Progenitor cell of endocrine pancreas (in vitro differentiated cells): Measurements from ENCODE around the gene NR1H4. TPM values are rescaled to one million over a fixed set of nuclear protein-coding genes. Genes with fewer than 3 reads are reported as not detected.
A peak's percentile ranks its signal among the peaks of the same experiment; 100 is the strongest.

Experiments
- DNase-seq: peaks from one replicate; pipeline ENCODE4 v3.0.0; 2021; ENCODE audit warnings: low spot score; ENCODE audit not compliant: unreplicated experiment
- H3K27ac Mint-ChIP-seq: 2 replicates; pipeline ENCODE4 v1.8.0; 2021; ENCODE audit warnings: mild to moderate bottlenecking, moderate library complexity, mixed read lengths
- H3K27me3 Mint-ChIP-seq: 2 replicates; pipeline ENCODE4 v1.8.0; 2021; ENCODE audit warnings: mixed read lengths
- H3K36me3 Mint-ChIP-seq: 2 replicates; pipeline ENCODE4 v1.8.0; 2022; ENCODE audit warnings: mixed read lengths; ENCODE audit not compliant: insufficient read depth
- H3K4me1 Mint-ChIP-seq: 2 replicates; pipeline ENCODE4 v1.8.0; 2021; ENCODE audit warnings: low read depth, mixed read lengths
- H3K4me3 Mint-ChIP-seq: 2 replicates; pipeline ENCODE4 v1.8.0; 2021; ENCODE audit warnings: low read depth, mild to moderate bottlenecking, moderate library complexity, mixed read lengths
- H3K9me3 Mint-ChIP-seq: 2 replicates; pipeline ENCODE4 v1.8.0; 2021; ENCODE audit warnings: low read depth, mixed read lengths
- CTCF ChIP-seq: fragments of 200-600 bp; sonication (generic); IDR thresholded peaks from one replicate; pipeline ENCODE4 v1.5.0; 2021; ENCODE audit warnings: antibody characterized with exemption, mild to moderate bottlenecking; ENCODE audit not compliant: unreplicated experiment
- total RNA-seq: library from RNA; stranded (reverse); gene quantifications from 2 replicates; pipeline ENCODE4 v1.2.1, GENCODE V29; 2021

NR1H4 gene
- total RNA-seq, 1 donor from 2014 or later = not detected

- Mint-ChIP-seq H3K9me3 (peaks cover 34% of the 10 kb centered on the region), H3K27ac (no peak overlapping the region)
Observed at GRCh38 chr12:100608776-100609175, 135.1 kb downstream of the NR1H4 start.

GRCh38 chr12:100610666-100611430, 137.2 kb downstream of the NR1H4 start:
- no peak for TF ChIP-seq CTCF
- Mint-ChIP-seq H3K27ac (peak overlapping the region; percentile 76), H3K4me1 (peaks cover 6% of the 10 kb centered on the region)

More at GRCh38 chr12:100608776-100609175, 135.1 kb downstream of the NR1H4 start:
- DNase-seq = no peak
- H3K36me3 Mint-ChIP-seq = peaks cover 56% of the 10 kb centered on the region
- TF ChIP-seq CTCF = no peak
- H3K27me3 Mint-ChIP-seq = no peaks in the 10 kb centered on the region
- H3K4me3 Mint-ChIP-seq = no peak overlapping the region
- peaks cover 6% of the 10 kb centered on the region for H3K4me1 Mint-ChIP-seq

GRCh38 chr12:100612606-100613005, 138.9 kb downstream of the NR1H4 start:
- H3K27ac Mint-ChIP-seq = peak overlapping the region; percentile 74
- H3K4me3 Mint-ChIP-seq = no peak overlapping the region
- H3K4me1 Mint-ChIP-seq = peaks cover 8% of the 10 kb centered on the region
- DNase-seq = no peak
- TF ChIP-seq CTCF = no peak
- H3K27me3 Mint-ChIP-seq = no peaks in the 10 kb centered on the region
- H3K36me3 Mint-ChIP-seq = peaks cover 40% of the 10 kb centered on the region
- H3K9me3 Mint-ChIP-seq = peaks cover 1% of the 10 kb centered on the region

More at GRCh38 chr12:100610666-100611430, 137.2 kb downstream of the NR1H4 start:
- H3K4me3 Mint-ChIP-seq = no peak overlapping the region
- H3K9me3 Mint-ChIP-seq = peaks cover 15% of the 10 kb centered on the region
- peaks cover 46% of the 10 kb centered on the region for H3K36me3 Mint-ChIP-seq
- DNase-seq = no peak
- H3K27me3 Mint-ChIP-seq = no peaks in the 10 kb centered on the region

Other genes starting within 250 kb of the NR1H4 start
- gene DEPDC4, start 206.8 kb upstream of the NR1H4 start, total RNA-seq = 3.9 and 4.3 TPM in 2 replicates
- 68.2 and 73.3 TPM in 2 replicates for gene SCYL2, start 206.7 kb upstream of the NR1H4 start, total RNA-seq
- gene SLC17A8, start 116.8 kb upstream of the NR1H4 start, total RNA-seq = 1.2 and 1.5 TPM in 2 replicates
- gene GAS2L3, start 99.8 kb downstream of the NR1H4 start, total RNA-seq = 55.1 and 56.8 TPM in 2 replicates